Measurements from ENCODE around the gene MTMR12.

MTMR12 gene

GRCh38 chr5:32355686-32356085 is 42.9 kb upstream of the MTMR12 start:
- DNase-seq (ENCODE audit: extremely low read depth, insufficient read length), result no peak
- H3K4me3 ChIP-seq (replicated peaks; ENCODE audit: low read depth, low read length), result no peak overlapping the region
- H3K27me3 ChIP-seq (replicated peaks; ENCODE audit: control insufficient read depth, insufficient read depth, low read length), result no peaks in the 10 kb centered on the region
- no peak for TF ChIP-seq CTCF (IDR thresholded peaks at IDR 0.05; ENCODE audit: insufficient read depth, low read length, poor library complexity, severe bottlenecking)
- H3K36me3 ChIP-seq (ENCODE audit: control insufficient read depth, insufficient read depth, low read length), result peaks cover 5% of the 10 kb centered on the region

- DNase-seq (ENCODE audit: extremely low read depth, insufficient read length), result no peak
- Histone ChIP-seq H3K27me3 (replicated peaks; ENCODE audit: control insufficient read depth, insufficient read depth, low read length) (no peaks in the 10 kb centered on the region), H3K36me3 (ENCODE audit: control insufficient read depth, insufficient read depth, low read length) (peaks cover 2% of the 10 kb centered on the region), H3K4me3 (replicated peaks; ENCODE audit: low read depth, low read length) (no peak overlapping the region)
- no peak for TF ChIP-seq CTCF (IDR thresholded peaks at IDR 0.05; ENCODE audit: insufficient read depth, low read length, poor library complexity, severe bottlenecking)
Measured at GRCh38 chr5:32353420-32353819, 40.7 kb upstream of the MTMR12 start.

GRCh38 chr5:32352685-32353084 is 39.9 kb upstream of the MTMR12 start:
- no peak for DNase-seq (ENCODE audit: extremely low read depth, insufficient read length)
- TF ChIP-seq CTCF (IDR thresholded peaks at IDR 0.05; ENCODE audit: insufficient read depth, low read length, poor library complexity, severe bottlenecking), result no peak

GRCh38 chr5:32346869-32347268 is 34.1 kb upstream of the MTMR12 start:
- no peak for TF ChIP-seq CTCF (IDR thresholded peaks at IDR 0.05; ENCODE audit: insufficient read depth, low read length, poor library complexity, severe bottlenecking)
- H3K27me3 ChIP-seq (replicated peaks; ENCODE audit: control insufficient read depth, insufficient read depth, low read length), result no peaks in the 10 kb centered on the region
- no peak overlapping the region for H3K4me3 ChIP-seq (replicated peaks; ENCODE audit: low read depth, low read length)
- H3K36me3 ChIP-seq (ENCODE audit: control insufficient read depth, insufficient read depth, low read length), result no peaks in the 10 kb centered on the region
- DNase-seq (ENCODE audit: extremely low read depth, insufficient read length), result no peak

More at GRCh38 chr5:32352685-32353084, 39.9 kb upstream of the MTMR12 start:
- no peak overlapping the region for H3K4me3 ChIP-seq (replicated peaks; ENCODE audit: low read depth, low read length)
- H3K27me3 ChIP-seq (replicated peaks; ENCODE audit: control insufficient read depth, insufficient read depth, low read length), result no peaks in the 10 kb centered on the region
- peaks cover 2% of the 10 kb centered on the region for H3K36me3 ChIP-seq (ENCODE audit: control insufficient read depth, insufficient read depth, low read length)

GRCh38 chr5:32343058-32343672 is 30.4 kb upstream of the MTMR12 start:
- H3K4me3 ChIP-seq (replicated peaks; ENCODE audit: low read depth, low read length), result no peak overlapping the region
- no peak for TF ChIP-seq CTCF (IDR thresholded peaks at IDR 0.05; ENCODE audit: insufficient read depth, low read length, poor library complexity, severe bottlenecking)
- no peaks in the 10 kb centered on the region for H3K36me3 ChIP-seq (ENCODE audit: control insufficient read depth, insufficient read depth, low read length)
- no peak for DNase-seq (ENCODE audit: extremely low read depth, insufficient read length)
- H3K27me3 ChIP-seq (replicated peaks; ENCODE audit: control insufficient read depth, insufficient read depth, low read length), result no peaks in the 10 kb centered on the region

- Histone ChIP-seq H3K4me3 (replicated peaks; ENCODE audit: low read depth, low read length) (no peak overlapping the region), H3K27me3 (replicated peaks; ENCODE audit: control insufficient read depth, insufficient read depth, low read length) (no peaks in the 10 kb centered on the region), H3K36me3 (ENCODE audit: control insufficient read depth, insufficient read depth, low read length) (no peaks in the 10 kb centered on the region)
- TF ChIP-seq CTCF (IDR thresholded peaks at IDR 0.05; ENCODE audit: insufficient read depth, low read length, poor library complexity, severe bottlenecking), result no peak
- DNase-seq (ENCODE audit: extremely low read depth, insufficient read length), result no peak
Measured at GRCh38 chr5:32342656-32343055, 29.9 kb upstream of the MTMR12 start.
